Measurements from ENCODE around the gene RUNX2. TPM values are rescaled to one million over a fixed set of nuclear protein-coding genes. Genes with fewer than 3 reads are reported as not detected.

The RUNX2 gene
- total and polyA plus RNA-seq, 10 of the 15 experiments (the other 5 are each of a cell fraction or from before 2014, with no cell fraction given): 0.01 to 0.77 (median 0.15) TPM; not detected in 3

DNA sequence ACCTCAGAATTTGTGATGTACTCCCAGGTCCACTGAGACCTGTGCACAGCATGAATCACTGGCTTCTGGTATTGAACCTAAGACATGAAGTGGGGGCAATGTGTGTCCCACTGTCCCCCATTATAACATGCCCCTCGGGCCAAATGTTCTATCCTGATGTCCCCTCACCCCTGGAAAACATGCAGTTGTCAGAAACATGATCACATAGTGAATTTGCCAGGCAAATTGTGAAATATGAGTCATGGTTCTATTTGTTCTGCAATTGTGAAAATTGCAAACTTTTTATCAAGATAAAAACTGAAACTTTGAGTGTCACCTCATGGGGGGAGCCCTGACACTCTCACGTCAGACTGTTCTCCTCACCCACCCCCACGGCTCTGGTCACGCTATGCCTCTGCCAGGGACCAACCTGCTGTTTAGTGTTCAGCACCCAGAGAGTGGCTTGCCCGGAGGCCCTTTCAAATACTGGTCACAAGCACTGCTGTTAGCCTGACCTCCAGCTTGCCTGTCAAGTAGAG, 382.2 kb downstream of the RUNX2 start (continued):
- TF ChIP-seq TCF7 (IDR thresholded peaks at IDR 0.05; ENCODE audit: borderline replicate concordance): 0 out of 2 replicates have a peak, but pooled peaks have one; percentile 11
- no peak for TF ChIP-seq RBBP5 (conservative IDR thresholded peaks at IDR 0.05)
- TF ChIP-seq CREB1 (IDR thresholded peaks at IDR 0.05; ENCODE audit: low read depth): peak; percentile 86
- peak; percentile 99 for TF ChIP-seq BCL11A (IDR thresholded peaks at IDR 0.05; ENCODE audit: low read depth, low read length)
- TF ChIP-seq, protein P1, sequence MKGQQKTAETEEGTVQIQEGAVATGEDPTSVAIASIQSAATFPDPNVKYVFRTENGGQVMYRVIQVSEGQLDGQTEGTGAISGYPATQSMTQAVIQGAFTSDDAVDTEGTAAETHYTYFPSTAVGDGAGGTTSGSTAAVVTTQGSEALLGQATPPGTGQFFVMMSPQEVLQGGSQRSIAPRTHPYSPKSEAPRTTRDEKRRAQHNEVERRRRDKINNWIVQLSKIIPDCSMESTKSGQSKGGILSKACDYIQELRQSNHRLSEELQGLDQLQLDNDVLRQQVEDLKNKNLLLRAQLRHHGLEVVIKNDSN (IDR thresholded peaks at IDR 0.05; ENCODE audit: borderline replicate concordance, extremely low read length, insufficient read depth, low read depth, low read length): peak; percentile 9
- peak; percentile 93; the same call in 1 of the 2 replicates for TF ChIP-seq STAT3 (IDR thresholded peaks at IDR 0.05; ENCODE audit: low read depth, low read length)
- TF ChIP-seq MEF2A (IDR thresholded peaks at IDR 0.05; ENCODE audit: insufficient read depth, low read depth, low read length): peak; percentile 91
- TF ChIP-seq SIN3A (IDR thresholded peaks at IDR 0.05; ENCODE audit: low read depth, low read length): no peak
- no peak for TF ChIP-seq POLR2AphosphoS2 (IDR thresholded peaks at IDR 0.05; ENCODE audit: low read depth, low read length)
- no peak for TF ChIP-seq YBX1 (IDR thresholded peaks at IDR 0.05)
- no peak for TF ChIP-seq PAX8 (IDR thresholded peaks at IDR 0.05)
- TF ChIP-seq ZNF207 (IDR thresholded peaks at IDR 0.05; ENCODE audit: borderline replicate concordance): no peak
- TF ChIP-seq, protein P2, sequence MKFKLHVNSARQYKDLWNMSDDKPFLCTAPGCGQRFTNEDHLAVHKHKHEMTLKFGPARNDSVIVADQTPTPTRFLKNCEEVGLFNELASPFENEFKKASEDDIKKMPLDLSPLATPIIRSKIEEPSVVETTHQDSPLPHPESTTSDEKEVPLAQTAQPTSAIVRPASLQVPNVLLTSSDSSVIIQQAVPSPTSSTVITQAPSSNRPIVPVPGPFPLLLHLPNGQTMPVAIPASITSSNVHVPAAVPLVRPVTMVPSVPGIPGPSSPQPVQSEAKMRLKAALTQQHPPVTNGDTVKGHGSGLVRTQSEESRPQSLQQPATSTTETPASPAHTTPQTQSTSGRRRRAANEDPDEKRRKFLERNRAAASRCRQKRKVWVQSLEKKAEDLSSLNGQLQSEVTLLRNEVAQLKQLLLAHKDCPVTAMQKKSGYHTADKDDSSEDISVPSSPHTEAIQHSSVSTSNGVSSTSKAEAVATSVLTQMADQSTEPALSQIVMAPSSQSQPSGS (IDR thresholded peaks at IDR 0.05; ENCODE audit: low read length): peak; percentile 78; the same call in 1 of the 2 replicates
- TF ChIP-seq MEF2B (IDR thresholded peaks at IDR 0.05; ENCODE audit: partially characterized antibody, poor library complexity, severe bottlenecking): peak; percentile 56
- TF ChIP-seq, protein P3, sequence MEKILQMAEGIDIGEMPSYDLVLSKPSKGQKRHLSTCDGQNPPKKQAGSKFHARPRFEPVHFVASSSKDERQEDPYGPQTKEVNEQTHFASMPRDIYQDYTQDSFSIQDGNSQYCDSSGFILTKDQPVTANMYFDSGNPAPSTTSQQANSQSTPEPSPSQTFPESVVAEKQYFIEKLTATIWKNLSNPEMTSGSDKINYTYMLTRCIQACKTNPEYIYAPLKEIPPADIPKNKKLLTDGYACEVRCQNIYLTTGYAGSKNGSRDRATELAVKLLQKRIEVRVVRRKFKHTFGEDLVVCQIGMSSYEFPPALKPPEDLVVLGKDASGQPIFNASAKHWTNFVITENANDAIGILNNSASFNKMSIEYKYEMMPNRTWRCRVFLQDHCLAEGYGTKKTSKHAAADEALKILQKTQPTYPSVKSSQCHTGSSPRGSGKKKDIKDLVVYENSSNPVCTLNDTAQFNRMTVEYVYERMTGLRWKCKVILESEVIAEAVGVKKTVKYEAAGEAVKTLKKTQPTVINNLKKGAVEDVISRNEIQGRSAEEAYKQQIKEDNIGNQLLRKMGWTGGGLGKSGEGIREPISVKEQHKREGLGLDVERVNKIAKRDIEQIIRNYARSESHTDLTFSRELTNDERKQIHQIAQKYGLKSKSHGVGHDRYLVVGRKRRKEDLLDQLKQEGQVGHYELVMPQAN (conservative IDR thresholded peaks at IDR 0.05): 0 out of 2 replicates have a peak, but pooled peaks have one; percentile 43
- TF ChIP-seq, protein P4, sequence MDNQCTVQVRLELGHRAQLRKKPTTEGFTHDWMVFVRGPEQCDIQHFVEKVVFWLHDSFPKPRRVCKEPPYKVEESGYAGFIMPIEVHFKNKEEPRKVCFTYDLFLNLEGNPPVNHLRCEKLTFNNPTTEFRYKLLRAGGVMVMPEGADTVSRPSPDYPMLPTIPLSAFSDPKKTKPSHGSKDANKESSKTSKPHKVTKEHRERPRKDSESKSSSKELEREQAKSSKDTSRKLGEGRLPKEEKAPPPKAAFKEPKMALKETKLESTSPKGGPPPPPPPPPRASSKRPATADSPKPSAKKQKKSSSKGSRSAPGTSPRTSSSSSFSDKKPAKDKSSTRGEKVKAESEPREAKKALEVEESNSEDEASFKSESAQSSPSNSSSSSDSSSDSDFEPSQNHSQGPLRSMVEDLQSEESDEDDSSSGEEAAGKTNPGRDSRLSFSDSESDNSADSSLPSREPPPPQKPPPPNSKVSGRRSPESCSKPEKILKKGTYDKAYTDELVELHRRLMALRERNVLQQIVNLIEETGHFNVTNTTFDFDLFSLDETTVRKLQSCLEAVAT (IDR thresholded peaks at IDR 0.05): no peak
- TF ChIP-seq TBL1XR1 (IDR thresholded peaks at IDR 0.05; ENCODE audit: low read depth, low read length): peak; percentile 77; the same call in 1 of the 2 replicates
- peak; percentile 62 for TF ChIP-seq EED (IDR thresholded peaks at IDR 0.05; ENCODE audit: low read depth)
- peak in 1 of 2 experiments; percentile 68; a peak in 2 of 4 replicates for TF ChIP-seq ETV6 (conservative IDR thresholded peaks at IDR 0.05 in 1 of 2, IDR thresholded peaks at IDR 0.05 in 1 of 2; ENCODE audit: borderline replicate concordance in 1 of 2, low read depth in 1 of 2)
- no peak for TF ChIP-seq TARDBP (IDR thresholded peaks at IDR 0.05; ENCODE audit: borderline replicate concordance)
- TF ChIP-seq SPI1 (IDR thresholded peaks at IDR 0.05; ENCODE audit: borderline replicate concordance, insufficient read depth, low read depth, low read length): no peak
- no peak for TF ChIP-seq WRNIP1 (IDR thresholded peaks at IDR 0.05; ENCODE audit: borderline replicate concordance, low read depth, low read length)
- no peak for TF ChIP-seq CHD1 (IDR thresholded peaks at IDR 0.05; ENCODE audit: low read depth, low read length)
- peak; percentile 95; the same call in 1 of the 2 replicates for TF ChIP-seq TCF3 (IDR thresholded peaks at IDR 0.05; ENCODE audit: borderline replicate concordance, insufficient read depth, low read depth, low read length)
- no peak for TF ChIP-seq KDM1A (IDR thresholded peaks at IDR 0.05; ENCODE audit: borderline replicate concordance)
- peak; percentile 96 for TF ChIP-seq CHD2 (IDR thresholded peaks at IDR 0.05; ENCODE audit: borderline replicate concordance, low read depth, low read length)
- peak; percentile 61; the same call in 1 of the 2 replicates for TF ChIP-seq JUND (IDR thresholded peaks at IDR 0.05; ENCODE audit: low read depth, low read length)
